Right ventricle myocardium superior (tissue), 1 donor: ENCODE results near the gene SLC12A2. TPM values are rescaled to one million over a fixed set of nuclear protein-coding genes. Genes with fewer than 3 reads are reported as not detected.
A peak's percentile ranks its signal among the peaks of the same experiment; 100 is the strongest.

ENCODE experiments used
- ATAC-seq: fragments of 200-7000 bp; cut with Tn5 transposase; one replicate; pipeline ENCODE4 v1.9.1; 2020; ENCODE audit warnings: mild to moderate bottlenecking; ENCODE audit not compliant: poor library complexity
- DNase-seq: peaks from one replicate; pipeline ENCODE4 v3.0.0-alpha.2; 2020
- intact Hi-C: fragments of 100-400 bp; cut with DNase I; formaldehyde crosslinking; loops from one replicate; pipeline ENCODE4 v1.11.2; 2022
- total RNA-seq: library from RNA; stranded (reverse); fragmentation: NEBNext Ultra II Directional; extraction: Animal tissue kit (Norgen Biotek cat#: 25700); gene quantifications from one replicate; pipeline ENCODE4 v1.2.1, GENCODE V29; 2021
- donor health status: DM: no; HTN: yes; CAD: no; lungs with severe emphysema.

SLC12A2 gene
- total RNA-seq, 1 donor from 2014 or later, result 11.6 TPM

GRCh38 chr5:128146671-128147070, 63.1 kb downstream of the SLC12A2 start:
- intact Hi-C loops, result no loop called here
- ATAC-seq, result no peak
- no peak for DNase-seq

GRCh38 chr5:128154943-128155342, 71.4 kb downstream of the SLC12A2 start:
- ATAC-seq, result no peak
- intact Hi-C loops, result no loop called here
- DNase-seq, result no peak

- ATAC-seq, result no peak
- DNase-seq, result no peak
- intact Hi-C loops, result no loop called here
Measured at GRCh38 chr5:128155776-128156175, 72.2 kb downstream of the SLC12A2 start.

GRCh38 chr5:128156521-128156920, 73.0 kb downstream of the SLC12A2 start:
- intact Hi-C loops, result no loop called here
- ATAC-seq, result no peak
- DNase-seq, result no peak

- ATAC-seq (no peak), DNase-seq (no peak)
- intact Hi-C loops, result no loop called here
Measured at GRCh38 chr5:128158342-128158741, 74.8 kb downstream of the SLC12A2 start.

GRCh38 chr5:128163991-128164390, 80.4 kb downstream of the SLC12A2 start:
- no peak for ATAC-seq
- DNase-seq, result no peak
- intact Hi-C loops, result no loop called here

GRCh38 chr5:128169401-128170017, 85.9 kb downstream of the SLC12A2 start:
- intact Hi-C loops, result no loop called here
- DNase-seq (no peak), ATAC-seq (no peak)

GRCh38 chr5:128172102-128172501, 88.5 kb downstream of the SLC12A2 start:
- no peak for ATAC-seq
- no peak for DNase-seq
- intact Hi-C loops, result no loop called here

GRCh38 chr5:128174951-128175350, 91.4 kb downstream of the SLC12A2 start:
- intact Hi-C loops, result no loop called here
- DNase-seq (no peak), ATAC-seq (no peak)

- intact Hi-C loops, result no loop called here
- no peak for ATAC-seq
- no peak for DNase-seq
Measured at GRCh38 chr5:128192368-128192767, 108.8 kb downstream of the SLC12A2 start.

- DNase-seq (no peak), ATAC-seq (no peak)
- intact Hi-C loops, result no loop called here
Measured at GRCh38 chr5:128193665-128194390, 110.3 kb downstream of the SLC12A2 start.

GRCh38 chr5:128195316-128195715, 111.8 kb downstream of the SLC12A2 start:
- intact Hi-C loops, result no loop called here
- ATAC-seq, result no peak

GRCh38 chr5:128196080-128196479, 112.5 kb downstream of the SLC12A2 start:
- intact Hi-C loops, result no loop called here
- ATAC-seq, result no peak
- DNase-seq, result no peak

More at GRCh38 chr5:128195316-128195715, 111.8 kb downstream of the SLC12A2 start:
- no peak for DNase-seq

GRCh38 chr5:128196791-128197190, 113.2 kb downstream of the SLC12A2 start:
- intact Hi-C loops, result no loop called here
- ATAC-seq, result peak; percentile 40

GRCh38 chr5:128197896-128198522, 114.4 kb downstream of the SLC12A2 start:
- DNase-seq (no peak), ATAC-seq (peak; percentile 26)
- intact Hi-C loops, result no loop called here

More at GRCh38 chr5:128196791-128197190, 113.2 kb downstream of the SLC12A2 start:
- DNase-seq, result no peak

- intact Hi-C loops, result no loop called here
- DNase-seq (no peak), ATAC-seq (no peak)
Measured at GRCh38 chr5:128199104-128199503, 115.5 kb downstream of the SLC12A2 start.

- DNase-seq (no peak), ATAC-seq (no peak)
- intact Hi-C loops, result loop anchor here (2.0 to 10.0 kb wide), 3 partner anchors 325 to 635 kb away; no protein-coding TSS in a partner anchor
Measured at GRCh38 chr5:128199611-128200010, 116.0 kb downstream of the SLC12A2 start.

GRCh38 chr5:128201065-128201926, 117.7 kb downstream of the SLC12A2 start:
- ATAC-seq (peak; percentile 90), DNase-seq (peak; percentile 89)
- intact Hi-C loops, result loop anchor here (2.0 to 10.0 kb wide), 3 partner anchors 326 to 636 kb away; no protein-coding TSS in a partner anchor

- ATAC-seq, result no peak
- no peak for DNase-seq
- intact Hi-C loops, result loop anchor here (10.0 kb wide), 2 partner anchors 328 to 458 kb away; no protein-coding TSS in a partner anchor
Measured at GRCh38 chr5:128202320-128202719, 118.8 kb downstream of the SLC12A2 start.
